GM23338 (cell line): ENCODE data around the gene SUSD3. TPM values are rescaled to one million over a fixed set of nuclear protein-coding genes. Genes with fewer than 3 reads are reported as not detected.

Experiments
- ATAC-seq: fragments of 200-7000 bp; cut with Tn5 transposase; 3 replicates; pipeline ENCODE4 v1.9.1; 2020
- DNase-seq: peaks from one replicate; pipeline ENCODE4 v3.0.0-alpha.2; 2015; ENCODE audit warnings: low spot score
- H2AFZ ChIP-seq: fragments of 200-600 bp; sonication (generic); 2 replicates; pipeline ENCODE4 v1.8.0; 2016; ENCODE audit warnings: antibody characterized with exemption, mild to moderate bottlenecking, moderate library complexity
- H3F3A ChIP-seq: fragments of 200-600 bp; sonication (generic); replicated peaks from 2 replicates; pipeline ENCODE4 v1.8.0; 2017; ENCODE audit warnings: antibody characterized with exemption, mixed run types, low read depth
- H3K27ac ChIP-seq: fragments of 200-600 bp; sonication (generic); 2 replicates; pipeline ENCODE4 v1.6.1; 2016; ENCODE audit warnings: low read depth
- H3K27me3 ChIP-seq: fragments of 200-600 bp; sonication (generic); 2 replicates; pipeline ENCODE4 v1.8.0; 2016; ENCODE audit warnings: mild to moderate bottlenecking, mixed run types, moderate library complexity; ENCODE audit not compliant: insufficient read depth
- H3K36me3 ChIP-seq: fragments of 200-600 bp; sonication (generic); 2 replicates; pipeline ENCODE4 v1.8.0; 2016; ENCODE audit warnings: mild to moderate bottlenecking; ENCODE audit not compliant: insufficient read depth
- H3K4me1 ChIP-seq: fragments of 200-600 bp; sonication (generic); 2 replicates; pipeline ENCODE4 v1.8.0; 2016; ENCODE audit warnings: mild to moderate bottlenecking, moderate library complexity; ENCODE audit not compliant: insufficient read depth
- H3K4me2 ChIP-seq: fragments of 200-600 bp; sonication (generic); 2 replicates; pipeline ENCODE4 v1.7.1; 2017; ENCODE audit warnings: mixed run types
- H3K4me3 ChIP-seq: fragments of 200-600 bp; sonication (generic); 2 replicates; pipeline ENCODE4 v1.6.1; 2016; ENCODE audit warnings: mixed run types
- H3K79me2 ChIP-seq: fragments of 200-600 bp; sonication (generic); replicated peaks from 2 replicates; pipeline ENCODE4 v1.8.0; 2017; ENCODE audit warnings: mild to moderate bottlenecking; ENCODE audit not compliant: insufficient read depth
- H3K9me2 ChIP-seq: fragments of 200-600 bp; sonication (generic); 2 replicates; pipeline ENCODE4 v1.8.0; 2017; ENCODE audit not compliant: insufficient read depth
- H4K20me1 ChIP-seq: fragments of 200-600 bp; sonication (generic); replicated peaks from 2 replicates; pipeline ENCODE4 v1.8.0; 2017; ENCODE audit warnings: mild to moderate bottlenecking; ENCODE audit not compliant: insufficient read depth
- H3K27ac Mint-ChIP-seq: 2 replicates; pipeline ENCODE4 v1.8.0; 2020; ENCODE audit warnings: inconsistent platforms, mild to moderate bottlenecking, moderate library complexity, mixed read lengths
- H3K27me3 Mint-ChIP-seq: 3 replicates; pipeline ENCODE4 v1.8.0; 2022; ENCODE audit warnings: low read depth, mild to moderate bottlenecking, moderate library complexity, mixed read lengths, inconsistent platforms; ENCODE audit not compliant: insufficient read depth, poor library complexity
- H3K36me3 Mint-ChIP-seq: 3 replicates; pipeline ENCODE4 v1.8.0; 2021; ENCODE audit warnings: low read depth, mild to moderate bottlenecking, inconsistent platforms, moderate library complexity, mixed read lengths
- H3K4me1 Mint-ChIP-seq: 3 replicates; pipeline ENCODE4 v1.8.0; 2020; ENCODE audit warnings: mild to moderate bottlenecking, inconsistent platforms, mixed read lengths
- H3K4me3 Mint-ChIP-seq: 3 replicates; pipeline ENCODE4 v1.8.0; 2021; ENCODE audit warnings: moderate library complexity, mild to moderate bottlenecking, inconsistent platforms, mixed read lengths
- H3K9me3 Mint-ChIP-seq: 3 replicates; pipeline ENCODE4 v1.8.0; 2020; ENCODE audit warnings: moderate library complexity, mild to moderate bottlenecking, inconsistent platforms, mixed read lengths
- CREB1 ChIP-seq: fragments of 250-450 bp; sonication (Bioruptor Pico); IDR thresholded peaks from 2 replicates; pipeline ENCODE4 v1.5.0; 2020; ENCODE audit warnings: low read depth, mild to moderate bottlenecking, moderate library complexity
- ETS1 ChIP-seq: IDR thresholded peaks from 2 replicates; pipeline ENCODE4 v1.6.1; 2016; ENCODE audit warnings: antibody characterized with exemption
- EZH2 ChIP-seq: fragments of 200-600 bp; sonication (generic); IDR thresholded peaks from one replicate; pipeline ENCODE4 v1.8.0; 2017; ENCODE audit warnings: antibody characterized with exemption, mild to moderate bottlenecking, low read depth; ENCODE audit not compliant: unreplicated experiment
- NANOG ChIP-seq: IDR thresholded peaks from 2 replicates; pipeline ENCODE4 v1.6.1; 2016; ENCODE audit warnings: antibody characterized with exemption, borderline replicate concordance
- POLR2AphosphoS5 ChIP-seq: IDR thresholded peaks from 2 replicates; pipeline ENCODE4 v1.6.1; 2016; ENCODE audit warnings: antibody characterized with exemption, low read depth
- STAT1 ChIP-seq: IDR thresholded peaks from one replicate; pipeline ENCODE4 v1.6.1; 2016; ENCODE audit warnings: antibody characterized with exemption; ENCODE audit not compliant: unreplicated experiment
- polyA plus RNA-seq: library from polyadenylated mRNA; unstranded; fragments of >200 nt; fragmentation: Nextera tagmentation; extraction: Ambion mirVana; gene quantifications from 2 replicates; pipeline ENCODE4 v1.2.1, GENCODE V29; 2016
- total RNA-seq: library from RNA; depleted of rRNA; stranded (reverse); fragments of >200 nt; shearing (Covaris generic); gene quantifications from 2 replicates; pipeline ENCODE4 v1.2.3, GENCODE V29; 2014
- TF ChIP-seq, protein P1 (sequence below): fragments of 250-450 bp; sonication (Bioruptor Pico); IDR thresholded peaks from 2 replicates; pipeline ENCODE4 v1.5.0; 2020; ENCODE audit warnings: mild to moderate bottlenecking, moderate library complexity

Gene SUSD3
- total and polyA plus RNA-seq, 2 experiments from 2014 or later = 6.9 to 20.1 TPM

GRCh38 chr9:93105620-93106019 lies 47.1 kb downstream of the SUSD3 start:
- Histone ChIP-seq H4K20me1 (peaks cover 11% of the 10 kb centered on the region), H3K79me2 (peaks cover 18% of the 10 kb centered on the region), H3K27me3 (no peaks in the 10 kb centered on the region), H3K36me3 (no peaks in the 10 kb centered on the region; the same call in 1 of the 2 replicates), H3K4me2 (no peak overlapping the region), H3K27ac (no peak overlapping the region), H3F3A (no peaks in the 10 kb centered on the region), H3K4me1 (no peaks in the 10 kb centered on the region), H2AFZ (no peak overlapping the region), H3K9me2 (no peaks in the 10 kb centered on the region), H3K4me3 (no peak overlapping the region)
- TF ChIP-seq NANOG = no peak
- no peak for TF ChIP-seq CREB1 (CRISPR knock-in tag)
- TF ChIP-seq POLR2AphosphoS5 = no peak
- ATAC-seq (no peak), DNase-seq (no peak)
- Mint-ChIP-seq H3K4me1 (peaks cover 3% of the 10 kb centered on the region; the same call in 1 of the 3 replicates), H3K27me3 (peaks cover 1% of the 10 kb centered on the region), H3K4me3 (no peak overlapping the region), H3K27ac (no peak overlapping the region), H3K9me3 (peaks cover 4% of the 10 kb centered on the region; the same call in 1 of the 3 replicates), H3K36me3 (peaks cover 7% of the 10 kb centered on the region; the same call in 2 of the 3 replicates)

- H3K36me3 Mint-ChIP-seq = peaks cover 6% of the 10 kb centered on the region; the same call in 2 of the 3 replicates
- Histone ChIP-seq H4K20me1 (peaks cover 11% of the 10 kb centered on the region; the same call in 1 of the 2 replicates), H3F3A (no peaks in the 10 kb centered on the region), H3K4me1 (no peaks in the 10 kb centered on the region), H3K4me3 (no peak overlapping the region), H3K9me2 (no peaks in the 10 kb centered on the region), H3K4me2 (no peak overlapping the region), H3K36me3 (no peaks in the 10 kb centered on the region), H3K79me2 (peaks cover 6% of the 10 kb centered on the region; the same call in 1 of the 2 replicates), H3K27me3 (no peaks in the 10 kb centered on the region), H3K27ac (no peak overlapping the region), H2AFZ (no peak overlapping the region)
- ATAC-seq (no peak), DNase-seq (no peak)
- TF ChIP-seq ETS1 (no peak), POLR2AphosphoS5 (no peak), STAT1 (no peak), NANOG (no peak), EZH2 (no peak)
- TF ChIP-seq, protein P1, sequence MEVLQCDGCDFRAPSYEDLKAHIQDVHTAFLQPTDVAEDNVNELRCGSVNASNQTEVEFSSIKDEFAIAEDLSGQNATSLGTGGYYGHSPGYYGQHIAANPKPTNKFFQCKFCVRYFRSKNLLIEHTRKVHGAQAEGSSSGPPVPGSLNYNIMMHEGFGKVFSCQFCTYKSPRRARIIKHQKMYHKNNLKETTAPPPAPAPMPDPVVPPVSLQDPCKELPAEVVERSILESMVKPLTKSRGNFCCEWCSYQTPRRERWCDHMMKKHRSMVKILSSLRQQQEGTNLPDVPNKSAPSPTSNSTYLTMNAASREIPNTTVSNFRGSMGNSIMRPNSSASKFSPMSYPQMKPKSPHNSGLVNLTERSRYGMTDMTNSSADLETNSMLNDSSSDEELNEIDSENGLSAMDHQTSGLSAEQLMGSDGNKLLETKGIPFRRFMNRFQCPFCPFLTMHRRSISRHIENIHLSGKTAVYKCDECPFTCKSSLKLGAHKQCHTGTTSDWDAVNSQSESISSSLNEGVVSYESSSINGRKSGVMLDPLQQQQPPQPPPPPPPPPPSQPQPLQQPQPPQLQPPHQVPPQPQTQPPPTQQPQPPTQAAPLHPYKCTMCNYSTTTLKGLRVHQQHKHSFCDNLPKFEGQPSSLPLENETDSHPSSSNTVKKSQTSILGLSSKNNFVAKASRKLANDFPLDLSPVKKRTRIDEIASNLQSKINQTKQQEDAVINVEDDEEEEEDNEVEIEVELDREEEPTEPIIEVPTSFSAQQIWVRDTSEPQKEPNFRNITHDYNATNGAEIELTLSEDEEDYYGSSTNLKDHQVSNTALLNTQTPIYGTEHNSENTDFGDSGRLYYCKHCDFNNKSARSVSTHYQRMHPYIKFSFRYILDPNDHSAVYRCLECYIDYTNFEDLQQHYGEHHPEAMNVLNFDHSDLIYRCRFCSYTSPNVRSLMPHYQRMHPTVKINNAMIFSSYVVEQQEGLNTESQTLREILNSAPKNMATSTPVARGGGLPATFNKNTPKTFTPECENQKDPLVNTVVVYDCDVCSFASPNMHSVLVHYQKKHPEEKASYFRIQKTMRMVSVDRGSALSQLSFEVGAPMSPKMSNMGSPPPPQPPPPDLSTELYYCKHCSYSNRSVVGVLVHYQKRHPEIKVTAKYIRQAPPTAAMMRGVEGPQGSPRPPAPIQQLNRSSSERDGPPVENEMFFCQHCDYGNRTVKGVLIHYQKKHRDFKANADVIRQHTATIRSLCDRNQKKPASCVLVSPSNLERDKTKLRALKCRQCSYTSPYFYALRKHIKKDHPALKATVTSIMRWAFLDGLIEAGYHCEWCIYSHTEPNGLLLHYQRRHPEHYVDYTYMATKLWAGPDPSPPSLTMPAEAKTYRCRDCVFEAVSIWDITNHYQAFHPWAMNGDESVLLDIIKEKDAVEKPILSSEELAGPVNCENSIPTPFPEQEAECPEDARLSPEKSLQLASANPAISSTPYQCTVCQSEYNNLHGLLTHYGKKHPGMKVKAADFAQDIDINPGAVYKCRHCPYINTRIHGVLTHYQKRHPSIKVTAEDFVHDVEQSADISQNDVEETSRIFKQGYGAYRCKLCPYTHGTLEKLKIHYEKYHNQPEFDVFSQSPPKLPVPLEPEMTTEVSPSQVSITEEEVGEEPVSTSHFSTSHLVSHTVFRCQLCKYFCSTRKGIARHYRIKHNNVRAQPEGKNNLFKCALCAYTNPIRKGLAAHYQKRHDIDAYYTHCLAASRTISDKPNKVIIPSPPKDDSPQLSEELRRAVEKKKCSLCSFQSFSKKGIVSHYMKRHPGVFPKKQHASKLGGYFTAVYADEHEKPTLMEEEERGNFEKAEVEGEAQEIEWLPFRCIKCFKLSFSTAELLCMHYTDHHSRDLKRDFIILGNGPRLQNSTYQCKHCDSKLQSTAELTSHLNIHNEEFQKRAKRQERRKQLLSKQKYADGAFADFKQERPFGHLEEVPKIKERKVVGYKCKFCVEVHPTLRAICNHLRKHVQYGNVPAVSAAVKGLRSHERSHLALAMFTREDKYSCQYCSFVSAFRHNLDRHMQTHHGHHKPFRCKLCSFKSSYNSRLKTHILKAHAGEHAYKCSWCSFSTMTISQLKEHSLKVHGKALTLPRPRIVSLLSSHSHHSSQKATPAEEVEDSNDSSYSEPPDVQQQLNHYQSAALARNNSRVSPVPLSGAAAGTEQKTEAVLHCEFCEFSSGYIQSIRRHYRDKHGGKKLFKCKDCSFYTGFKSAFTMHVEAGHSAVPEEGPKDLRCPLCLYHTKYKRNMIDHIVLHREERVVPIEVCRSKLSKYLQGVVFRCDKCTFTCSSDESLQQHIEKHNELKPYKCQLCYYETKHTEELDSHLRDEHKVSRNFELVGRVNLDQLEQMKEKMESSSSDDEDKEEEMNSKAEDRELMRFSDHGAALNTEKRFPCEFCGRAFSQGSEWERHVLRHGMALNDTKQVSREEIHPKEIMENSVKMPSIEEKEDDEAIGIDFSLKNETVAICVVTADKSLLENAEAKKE (CRISPR knock-in tag) = no peak
- H3K9me3 Mint-ChIP-seq = peaks cover 3% of the 10 kb centered on the region; the same call in 1 of the 3 replicates
- H3K27me3 Mint-ChIP-seq = peaks cover 3% of the 10 kb centered on the region
- no peak overlapping the region for H3K27ac Mint-ChIP-seq
- peaks cover 3% of the 10 kb centered on the region; the same call in 1 of the 3 replicates for H3K4me1 Mint-ChIP-seq
- H3K4me3 Mint-ChIP-seq = no peak overlapping the region
These were observed 48.8 kb downstream of the SUSD3 start for GRCh38 chr9:93107151-93107824.
